HEK293 (cell line): Measurements from ENCODE around the gene FANCC.

ENCODE experiments used
- HOXD13 ChIP-seq: sonication (generic); formaldehyde crosslinking; IDR thresholded peaks from 2 replicates; pipeline ENCODE4 v1.8.0; 2022; ENCODE audit warnings: missing genetic modification reagents, borderline replicate concordance
- KLF1 ChIP-seq: fragments of 450-650 bp; formaldehyde crosslinking; IDR thresholded peaks from 2 replicates; pipeline ENCODE4 v1.5.1; 2016; ENCODE audit warnings: missing biosample characterization, missing genetic modification characterization
- ZNF140 ChIP-seq: fragments of 450-650 bp; formaldehyde crosslinking; IDR thresholded peaks from 2 replicates; pipeline ENCODE4 v1.5.1; 2016; ENCODE audit warnings: missing biosample characterization, missing genetic modification characterization
- ZNF146 ChIP-seq: fragments of 450-650 bp; formaldehyde crosslinking; IDR thresholded peaks from 2 replicates; pipeline ENCODE4 v1.5.1; 2016; ENCODE audit warnings: missing biosample characterization, missing genetic modification characterization
- ZNF394 ChIP-seq: fragments of 450-650 bp; formaldehyde crosslinking; IDR thresholded peaks from 2 replicates; pipeline ENCODE4 v1.5.1; 2016; ENCODE audit warnings: missing biosample characterization, missing genetic modification characterization, mild to moderate bottlenecking, moderate library complexity, borderline replicate concordance
- ZNF423 ChIP-seq: fragments of 450-650 bp; formaldehyde crosslinking; IDR thresholded peaks from 2 replicates; pipeline ENCODE4 v1.5.1; 2016; ENCODE audit warnings: missing biosample characterization, missing genetic modification characterization
- ZNF510 ChIP-seq: fragments of 450-650 bp; formaldehyde crosslinking; IDR thresholded peaks from 2 replicates; pipeline ENCODE4 v1.5.1; 2018; ENCODE audit warnings: mild to moderate bottlenecking, missing genetic modification characterization, missing biosample characterization; ENCODE audit not compliant: insufficient replicate concordance
- ZNF561 ChIP-seq: fragments of 450-650 bp; IDR thresholded peaks from 2 replicates; pipeline ENCODE4 v1.5.1; 2018; ENCODE audit warnings: missing biosample characterization, missing genetic modification characterization, borderline replicate concordance
- ZNF621 ChIP-seq: fragments of 450-650 bp; formaldehyde crosslinking; IDR thresholded peaks from 2 replicates; pipeline ENCODE4 v1.5.1; 2017; ENCODE audit warnings: missing biosample characterization, missing genetic modification characterization
- ZNF629 ChIP-seq: fragments of 450-650 bp; formaldehyde crosslinking; IDR thresholded peaks from 2 replicates; pipeline ENCODE4 v1.5.1; 2017; ENCODE audit warnings: missing biosample characterization, missing genetic modification characterization
- TF ChIP-seq, protein P1 (sequence below): fragments of 450-650 bp; formaldehyde crosslinking; IDR thresholded peaks from 2 replicates; pipeline ENCODE4 v1.5.1; 2016; ENCODE audit warnings: missing biosample characterization, missing genetic modification characterization
- TF ChIP-seq, protein P2 (sequence below): sonication (generic); formaldehyde crosslinking; IDR thresholded peaks from 2 replicates; pipeline ENCODE4 v1.8.1; 2022; ENCODE audit warnings: mild to moderate bottlenecking, moderate library complexity, missing genetic modification reagents
- TF ChIP-seq, protein P3 (sequence below): IDR thresholded peaks from 2 replicates; pipeline ENCODE4 v1.6.1; 2011; ENCODE audit warnings: mild to moderate bottlenecking, low read depth, low read length, borderline replicate concordance

DNA sequence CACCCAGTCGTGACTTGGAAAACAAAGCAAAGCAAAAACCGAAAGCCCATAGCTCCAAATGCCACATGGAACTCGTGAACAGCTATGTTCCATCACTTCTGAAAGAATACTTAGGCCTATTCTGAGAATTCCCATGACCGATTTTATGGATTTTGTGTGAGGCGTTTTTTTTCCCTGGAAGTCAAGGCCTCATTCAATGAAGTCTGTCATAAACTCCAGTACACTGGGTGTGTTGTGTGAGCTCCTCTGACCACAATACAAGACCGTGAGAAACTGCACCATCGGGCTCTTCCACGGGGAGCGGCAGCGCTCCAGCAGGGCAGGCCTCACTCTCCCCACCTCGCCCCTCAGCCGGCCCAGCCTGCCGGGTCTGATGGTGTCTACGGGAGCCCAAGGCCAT, 209.5 kb downstream of the FANCC start:
- TF ChIP-seq, protein P1, sequence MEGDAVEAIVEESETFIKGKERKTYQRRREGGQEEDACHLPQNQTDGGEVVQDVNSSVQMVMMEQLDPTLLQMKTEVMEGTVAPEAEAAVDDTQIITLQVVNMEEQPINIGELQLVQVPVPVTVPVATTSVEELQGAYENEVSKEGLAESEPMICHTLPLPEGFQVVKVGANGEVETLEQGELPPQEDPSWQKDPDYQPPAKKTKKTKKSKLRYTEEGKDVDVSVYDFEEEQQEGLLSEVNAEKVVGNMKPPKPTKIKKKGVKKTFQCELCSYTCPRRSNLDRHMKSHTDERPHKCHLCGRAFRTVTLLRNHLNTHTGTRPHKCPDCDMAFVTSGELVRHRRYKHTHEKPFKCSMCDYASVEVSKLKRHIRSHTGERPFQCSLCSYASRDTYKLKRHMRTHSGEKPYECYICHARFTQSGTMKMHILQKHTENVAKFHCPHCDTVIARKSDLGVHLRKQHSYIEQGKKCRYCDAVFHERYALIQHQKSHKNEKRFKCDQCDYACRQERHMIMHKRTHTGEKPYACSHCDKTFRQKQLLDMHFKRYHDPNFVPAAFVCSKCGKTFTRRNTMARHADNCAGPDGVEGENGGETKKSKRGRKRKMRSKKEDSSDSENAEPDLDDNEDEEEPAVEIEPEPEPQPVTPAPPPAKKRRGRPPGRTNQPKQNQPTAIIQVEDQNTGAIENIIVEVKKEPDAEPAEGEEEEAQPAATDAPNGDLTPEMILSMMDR (tag by site-specific recombination) = no peak
- TF ChIP-seq ZNF621 (tag by site-specific recombination) (no peak), ZNF394 (tag by site-specific recombination) (no peak), ZNF140 (no peak), ZNF629 (no peak), ZNF510 (no peak), HOXD13 (CRISPR knock-in tag) (no peak), KLF1 (tag by site-specific recombination) (no peak), ZNF423 (no peak), ZNF146 (tag by site-specific recombination) (no peak), ZNF561 (tag by site-specific recombination) (no peak)
- TF ChIP-seq, protein P2, sequence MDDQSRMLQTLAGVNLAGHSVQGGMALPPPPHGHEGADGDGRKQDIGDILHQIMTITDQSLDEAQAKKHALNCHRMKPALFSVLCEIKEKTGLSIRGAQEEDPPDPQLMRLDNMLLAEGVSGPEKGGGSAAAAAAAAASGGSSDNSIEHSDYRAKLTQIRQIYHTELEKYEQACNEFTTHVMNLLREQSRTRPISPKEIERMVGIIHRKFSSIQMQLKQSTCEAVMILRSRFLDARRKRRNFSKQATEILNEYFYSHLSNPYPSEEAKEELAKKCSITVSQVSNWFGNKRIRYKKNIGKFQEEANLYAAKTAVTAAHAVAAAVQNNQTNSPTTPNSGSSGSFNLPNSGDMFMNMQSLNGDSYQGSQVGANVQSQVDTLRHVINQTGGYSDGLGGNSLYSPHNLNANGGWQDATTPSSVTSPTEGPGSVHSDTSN = no peak
- TF ChIP-seq, protein P3, sequence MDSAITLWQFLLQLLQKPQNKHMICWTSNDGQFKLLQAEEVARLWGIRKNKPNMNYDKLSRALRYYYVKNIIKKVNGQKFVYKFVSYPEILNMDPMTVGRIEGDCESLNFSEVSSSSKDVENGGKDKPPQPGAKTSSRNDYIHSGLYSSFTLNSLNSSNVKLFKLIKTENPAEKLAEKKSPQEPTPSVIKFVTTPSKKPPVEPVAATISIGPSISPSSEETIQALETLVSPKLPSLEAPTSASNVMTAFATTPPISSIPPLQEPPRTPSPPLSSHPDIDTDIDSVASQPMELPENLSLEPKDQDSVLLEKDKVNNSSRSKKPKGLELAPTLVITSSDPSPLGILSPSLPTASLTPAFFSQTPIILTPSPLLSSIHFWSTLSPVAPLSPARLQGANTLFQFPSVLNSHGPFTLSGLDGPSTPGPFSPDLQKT = no peak
